PC-9 (cell line): Measurements from ENCODE around the gene CNNM4.

Experiments
- EZH2 ChIP-seq: fragments of 200-600 bp; sonication (generic); IDR thresholded peaks from 2 replicates; pipeline ENCODE4 v1.8.0; 2017; ENCODE audit warnings: antibody characterized with exemption, low read depth
- TF ChIP-seq, protein P1 (sequence below): fragments of 200-600 bp; sonication (generic); conservative IDR thresholded peaks from 2 replicates; pipeline ENCODE4 v1.6.1; 2017; ENCODE audit warnings: mixed run types, antibody characterized with exemption, mild to moderate bottlenecking, moderate library complexity

DNA sequence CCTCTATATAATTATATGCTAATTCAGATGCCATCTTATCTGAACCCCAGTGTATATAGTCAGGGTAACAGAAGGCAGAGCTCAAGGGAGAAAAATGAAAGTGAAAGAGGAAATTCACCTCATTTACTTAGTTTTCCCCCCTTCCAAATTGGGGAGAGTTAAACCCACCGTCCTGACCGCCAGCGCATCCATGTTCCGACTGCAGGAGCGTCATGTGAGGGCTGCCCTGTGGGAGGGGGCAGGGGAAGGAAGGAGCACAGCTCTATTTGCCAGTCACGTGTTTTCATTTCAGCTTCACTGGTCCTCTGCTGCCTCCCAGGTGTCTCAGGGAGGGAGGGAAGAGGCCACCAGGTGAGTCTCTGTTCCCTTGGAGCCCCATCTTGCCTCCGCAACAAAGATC, 13.2 kb downstream of the CNNM4 start:
- TF ChIP-seq, protein P1, sequence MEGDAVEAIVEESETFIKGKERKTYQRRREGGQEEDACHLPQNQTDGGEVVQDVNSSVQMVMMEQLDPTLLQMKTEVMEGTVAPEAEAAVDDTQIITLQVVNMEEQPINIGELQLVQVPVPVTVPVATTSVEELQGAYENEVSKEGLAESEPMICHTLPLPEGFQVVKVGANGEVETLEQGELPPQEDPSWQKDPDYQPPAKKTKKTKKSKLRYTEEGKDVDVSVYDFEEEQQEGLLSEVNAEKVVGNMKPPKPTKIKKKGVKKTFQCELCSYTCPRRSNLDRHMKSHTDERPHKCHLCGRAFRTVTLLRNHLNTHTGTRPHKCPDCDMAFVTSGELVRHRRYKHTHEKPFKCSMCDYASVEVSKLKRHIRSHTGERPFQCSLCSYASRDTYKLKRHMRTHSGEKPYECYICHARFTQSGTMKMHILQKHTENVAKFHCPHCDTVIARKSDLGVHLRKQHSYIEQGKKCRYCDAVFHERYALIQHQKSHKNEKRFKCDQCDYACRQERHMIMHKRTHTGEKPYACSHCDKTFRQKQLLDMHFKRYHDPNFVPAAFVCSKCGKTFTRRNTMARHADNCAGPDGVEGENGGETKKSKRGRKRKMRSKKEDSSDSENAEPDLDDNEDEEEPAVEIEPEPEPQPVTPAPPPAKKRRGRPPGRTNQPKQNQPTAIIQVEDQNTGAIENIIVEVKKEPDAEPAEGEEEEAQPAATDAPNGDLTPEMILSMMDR: no peak
- TF ChIP-seq EZH2: no peak
